ENCODE data around the gene TTBK1.
"Not testable (repeated sequence)": the region's sequence is repeated elsewhere in the genome, so short reads cannot be mapped to it uniquely, and the experiment has no call there.

Gene TTBK1

DNA sequence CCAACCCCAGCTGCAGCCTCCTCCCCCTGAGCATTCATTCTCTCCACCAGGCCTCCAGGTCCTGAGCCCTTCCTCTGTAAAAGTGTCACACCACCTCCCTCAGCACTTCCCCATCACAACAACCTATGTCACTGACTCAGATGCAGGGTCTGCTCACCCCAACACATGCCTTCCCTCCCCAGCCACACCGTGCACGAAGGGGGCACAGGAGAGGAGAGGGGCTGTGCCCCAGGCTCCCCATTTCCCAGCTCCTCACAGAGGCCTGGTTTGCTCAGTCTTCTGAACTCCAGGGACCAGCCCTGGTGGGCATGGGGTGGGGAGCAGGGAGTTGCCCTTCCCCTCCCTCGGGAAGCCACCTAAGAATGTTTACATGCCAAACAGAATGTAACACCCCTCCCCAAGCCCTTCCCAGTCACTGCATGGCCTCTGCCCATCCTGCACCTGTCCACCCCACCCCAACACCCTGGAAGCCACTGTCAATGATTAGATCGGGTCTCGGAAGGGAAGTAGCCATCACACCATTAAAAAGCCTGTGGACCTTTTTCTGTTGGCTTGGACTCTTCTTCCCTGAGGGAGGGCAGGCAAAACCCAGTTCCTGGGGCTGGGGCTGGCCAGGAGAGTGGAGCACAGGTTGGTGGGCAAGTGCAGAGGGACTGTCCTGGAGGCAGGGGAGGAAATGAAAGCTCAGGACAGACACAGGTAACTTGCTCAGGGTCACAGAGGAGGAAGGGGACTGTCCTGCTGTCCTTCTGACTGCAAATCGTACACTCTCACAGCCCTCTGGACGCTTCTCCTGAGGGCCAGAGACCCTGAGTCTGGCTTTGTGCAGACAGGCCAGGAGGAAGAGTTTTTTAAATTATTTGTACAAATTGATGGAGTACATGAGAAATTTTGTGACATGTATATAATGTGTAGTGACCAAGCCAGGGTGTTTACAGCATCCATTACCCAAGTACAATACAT, 44.7 kb downstream of the TTBK1 start:
- no peak for DNase-seq (ENCODE audit: low spot score)

GRCh38 chr6:43290339-43290904, 47.1 kb downstream of the TTBK1 start:
- DNase-seq (ENCODE audit: low spot score) = no peak

GRCh38 chr6:43290905-43291355, 47.6 kb downstream of the TTBK1 start:
- DNase-seq (ENCODE audit: low spot score) = no peak

DNA sequence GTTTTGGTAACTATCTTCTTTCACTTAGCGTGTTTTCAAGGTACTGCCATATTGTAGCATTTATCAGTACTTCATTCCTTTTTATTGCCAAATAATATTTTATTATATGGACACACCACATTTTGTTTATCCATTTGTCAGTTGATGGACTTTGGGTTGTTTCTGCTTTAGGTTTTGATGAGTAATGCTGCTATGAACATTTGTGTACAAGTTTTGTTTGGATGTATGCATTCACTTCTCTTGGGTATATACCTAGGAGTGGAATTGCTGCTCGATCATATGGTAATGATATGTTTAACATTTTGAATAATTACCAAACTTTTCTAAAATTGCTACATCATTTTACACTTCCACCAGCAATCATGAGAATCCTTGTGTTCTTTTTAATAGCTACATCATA, 48.4 kb downstream of the TTBK1 start:
- DNase-seq (ENCODE audit: low spot score) = no peak

GRCh38 chr6:43292341-43292740, 49.1 kb downstream of the TTBK1 start:
- no peak for DNase-seq (ENCODE audit: low spot score)

DNA sequence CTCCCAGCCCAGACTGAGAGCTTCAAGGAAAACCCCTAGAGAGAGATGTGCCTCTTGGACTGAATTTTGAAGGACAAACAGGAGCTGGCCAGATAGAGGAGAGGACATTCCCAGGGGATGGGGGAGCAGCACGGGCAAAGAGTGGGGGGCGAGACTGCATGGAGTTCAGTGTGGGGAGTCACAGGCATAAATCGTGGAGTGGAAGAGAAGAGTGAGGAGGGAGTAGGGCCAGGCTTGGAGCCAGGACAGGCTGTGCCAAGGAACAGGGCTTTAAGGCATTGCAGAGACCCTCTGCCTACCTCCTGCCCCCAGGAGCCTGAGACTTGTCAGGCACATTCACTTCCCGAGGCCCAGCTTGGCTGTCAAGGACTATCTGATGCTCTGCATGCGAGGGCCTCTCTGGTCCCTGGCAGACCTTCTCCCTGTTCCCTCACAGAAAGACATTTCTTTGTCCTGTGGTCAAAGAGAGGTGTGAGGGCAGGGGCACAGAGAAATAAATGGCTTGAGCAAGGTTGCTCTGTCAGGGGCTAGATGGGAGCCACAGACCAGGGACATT, 49.6 kb downstream of the TTBK1 start:
- no peak for DNase-seq (ENCODE audit: low spot score)

DNA sequence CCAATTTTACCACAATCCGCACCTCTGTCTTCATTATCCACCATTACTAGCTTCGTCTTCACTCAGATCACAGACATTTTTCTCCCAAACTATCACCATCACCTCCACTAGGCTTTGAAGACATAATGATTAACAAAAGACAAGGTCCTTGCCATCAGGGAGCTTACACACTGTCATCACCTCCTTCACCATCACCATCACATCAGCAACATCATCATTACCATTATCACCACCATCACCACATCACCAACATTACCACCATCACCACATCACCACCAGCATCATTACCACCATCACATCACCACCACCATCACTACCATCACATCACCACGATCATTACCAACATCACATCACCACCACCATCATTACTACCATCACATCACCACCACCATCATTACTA, 50.4 kb downstream of the TTBK1 start:
- DNase-seq (ENCODE audit: low spot score) = no peak

- DNase-seq (ENCODE audit: low spot score) = no peak
Observed at GRCh38 chr6:43294536-43294935, 51.3 kb downstream of the TTBK1 start.

GRCh38 chr6:43295456-43295855, 52.2 kb downstream of the TTBK1 start:
- no peak for DNase-seq (ENCODE audit: low spot score)

- DNase-seq (ENCODE audit: low spot score) = no peak
Observed at GRCh38 chr6:43296780-43297497, 53.7 kb downstream of the TTBK1 start.

DNA sequence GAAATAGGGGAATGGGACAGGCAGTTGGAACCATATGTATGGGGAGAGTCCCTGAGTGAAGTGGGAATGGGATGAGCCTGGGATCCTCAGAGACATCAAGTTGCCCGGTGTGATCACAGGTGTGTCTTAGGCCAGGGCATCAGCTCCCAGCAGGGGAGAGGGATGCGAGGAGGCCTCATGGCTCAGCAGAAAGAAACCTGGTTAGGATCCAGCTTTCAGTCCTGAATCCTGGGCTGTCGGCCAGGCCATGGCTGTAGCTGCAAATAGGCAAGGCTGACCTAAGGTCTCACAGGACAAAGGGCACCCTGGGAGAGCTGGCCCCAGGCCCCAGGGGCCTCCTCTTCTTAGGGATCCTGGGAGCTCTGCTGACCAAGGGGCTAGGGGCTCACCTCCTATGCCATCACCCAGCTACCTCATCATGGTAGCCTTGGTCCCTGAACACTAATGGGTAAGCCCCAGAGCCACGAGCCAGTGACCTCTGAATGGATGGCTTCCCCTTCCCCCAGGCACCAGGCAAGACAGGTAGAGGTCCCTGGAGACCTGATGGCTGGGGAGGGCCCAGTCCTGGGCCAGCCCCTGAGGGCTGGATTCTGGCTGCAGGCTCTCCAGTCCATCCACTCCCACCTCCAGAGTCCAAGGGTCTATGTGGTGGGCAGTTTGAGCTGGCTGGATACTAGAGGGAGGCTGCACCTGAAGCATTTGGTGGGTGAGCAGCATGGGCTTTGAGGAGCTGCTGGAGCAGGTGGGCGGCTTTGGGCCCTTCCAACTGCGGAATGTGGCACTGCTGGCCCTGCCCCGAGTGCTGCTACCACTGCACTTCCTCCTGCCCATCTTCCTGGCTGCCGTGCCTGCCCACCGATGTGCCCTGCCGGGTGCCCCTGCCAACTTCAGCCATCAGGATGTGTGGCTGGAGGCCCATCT, 54.6 kb downstream of the TTBK1 start, which contains the start of gene SLC22A7:
TSS of gene SLC22A7 (plus strand) at position 617 of the 921 bp plus-strand sequence. CDS start at position 716, 99 bp downstream.
- no peak for DNase-seq (ENCODE audit: low spot score)

GRCh38 chr6:43298565-43299337, 55.5 kb downstream of the TTBK1 start:
- DNase-seq (ENCODE audit: low spot score) = no peak

GRCh38 chr6:43299338-43300293, 56.3 kb downstream of the TTBK1 start:
- DNase-seq (ENCODE audit: low spot score) = no peak

- DNase-seq (ENCODE audit: low spot score) = no peak
Observed at GRCh38 chr6:43301081-43301870, 58.0 kb downstream of the TTBK1 start.

DNA sequence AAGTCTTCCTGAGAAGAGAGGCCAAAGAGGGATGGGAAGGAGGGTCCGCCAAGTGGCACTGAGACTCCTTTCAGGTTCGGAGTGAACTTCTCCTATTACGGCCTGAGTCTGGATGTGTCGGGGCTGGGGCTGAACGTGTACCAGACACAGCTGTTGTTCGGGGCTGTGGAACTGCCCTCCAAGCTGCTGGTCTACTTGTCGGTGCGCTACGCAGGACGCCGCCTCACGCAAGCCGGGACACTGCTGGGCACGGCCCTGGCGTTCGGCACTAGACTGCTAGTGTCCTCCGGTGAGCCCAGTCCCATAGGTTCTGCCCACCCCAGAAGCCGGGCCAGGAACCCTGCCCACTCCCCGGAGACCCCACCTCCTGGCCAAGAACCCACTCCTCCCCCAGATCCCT, 58.8 kb downstream of the TTBK1 start:
- no peak for DNase-seq (ENCODE audit: low spot score)

GRCh38 chr6:43303006-43303405, 59.7 kb downstream of the TTBK1 start:
- not testable (repeated sequence) for DNase-seq (ENCODE audit: low spot score)

GRCh38 chr6:43303751-43304331, 60.6 kb downstream of the TTBK1 start:
- no peak for DNase-seq (ENCODE audit: low spot score)

- DNase-seq (ENCODE audit: low spot score) = no peak
Observed at GRCh38 chr6:43304361-43304760, 61.1 kb downstream of the TTBK1 start.

Measured in SW480 (cell line).